D721Med (cell line): Measurements from ENCODE around the gene RPS15.

ENCODE experiments used
- DNase-seq: peaks from one replicate; pipeline ENCODE4 v3.0.0; 2011; ENCODE audit warnings: low spot score; ENCODE audit not compliant: insufficient read length
- FAIRE-seq: peaks from 2 replicates; lab custom pipeline; 2011; peaks lifted over from hg19 to GRCh38; lab: Jason Lieb, UNC
- TF ChIP-seq, protein P1 (sequence below): IDR thresholded peaks from 2 replicates; pipeline ENCODE4 v1.5.1; 2012; ENCODE audit warnings: mild to moderate bottlenecking, control low read depth; ENCODE audit not compliant: insufficient read depth; ENCODE audit errors: missing control alignments

The RPS15 gene

GRCh38 chr19:1453525-1454364 is 15.5 kb downstream of the RPS15 start:
- FAIRE-seq (no peak), DNase-seq (no peak)
- TF ChIP-seq, protein P1, sequence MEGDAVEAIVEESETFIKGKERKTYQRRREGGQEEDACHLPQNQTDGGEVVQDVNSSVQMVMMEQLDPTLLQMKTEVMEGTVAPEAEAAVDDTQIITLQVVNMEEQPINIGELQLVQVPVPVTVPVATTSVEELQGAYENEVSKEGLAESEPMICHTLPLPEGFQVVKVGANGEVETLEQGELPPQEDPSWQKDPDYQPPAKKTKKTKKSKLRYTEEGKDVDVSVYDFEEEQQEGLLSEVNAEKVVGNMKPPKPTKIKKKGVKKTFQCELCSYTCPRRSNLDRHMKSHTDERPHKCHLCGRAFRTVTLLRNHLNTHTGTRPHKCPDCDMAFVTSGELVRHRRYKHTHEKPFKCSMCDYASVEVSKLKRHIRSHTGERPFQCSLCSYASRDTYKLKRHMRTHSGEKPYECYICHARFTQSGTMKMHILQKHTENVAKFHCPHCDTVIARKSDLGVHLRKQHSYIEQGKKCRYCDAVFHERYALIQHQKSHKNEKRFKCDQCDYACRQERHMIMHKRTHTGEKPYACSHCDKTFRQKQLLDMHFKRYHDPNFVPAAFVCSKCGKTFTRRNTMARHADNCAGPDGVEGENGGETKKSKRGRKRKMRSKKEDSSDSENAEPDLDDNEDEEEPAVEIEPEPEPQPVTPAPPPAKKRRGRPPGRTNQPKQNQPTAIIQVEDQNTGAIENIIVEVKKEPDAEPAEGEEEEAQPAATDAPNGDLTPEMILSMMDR = no peak

DNA sequence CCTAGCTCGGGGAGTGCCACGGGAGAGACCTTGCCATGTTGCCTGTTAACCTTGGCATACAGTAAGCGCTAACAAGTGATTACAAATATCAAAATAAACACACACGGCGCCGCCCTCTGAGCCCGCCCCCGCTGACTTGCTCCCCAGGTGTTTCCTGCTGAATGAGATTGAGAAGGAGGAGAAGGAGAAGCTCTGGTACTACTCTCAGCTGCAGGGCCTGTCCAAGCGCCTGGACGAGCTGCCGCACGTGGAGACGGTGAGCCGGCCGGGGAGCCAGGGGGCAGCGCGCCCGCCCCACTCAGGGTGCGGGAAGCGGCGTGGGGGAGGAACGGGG is 16.8 kb downstream of the RPS15 start:
- TF ChIP-seq, protein P1 = no peak
- FAIRE-seq (no peak), DNase-seq (no peak)

DNA sequence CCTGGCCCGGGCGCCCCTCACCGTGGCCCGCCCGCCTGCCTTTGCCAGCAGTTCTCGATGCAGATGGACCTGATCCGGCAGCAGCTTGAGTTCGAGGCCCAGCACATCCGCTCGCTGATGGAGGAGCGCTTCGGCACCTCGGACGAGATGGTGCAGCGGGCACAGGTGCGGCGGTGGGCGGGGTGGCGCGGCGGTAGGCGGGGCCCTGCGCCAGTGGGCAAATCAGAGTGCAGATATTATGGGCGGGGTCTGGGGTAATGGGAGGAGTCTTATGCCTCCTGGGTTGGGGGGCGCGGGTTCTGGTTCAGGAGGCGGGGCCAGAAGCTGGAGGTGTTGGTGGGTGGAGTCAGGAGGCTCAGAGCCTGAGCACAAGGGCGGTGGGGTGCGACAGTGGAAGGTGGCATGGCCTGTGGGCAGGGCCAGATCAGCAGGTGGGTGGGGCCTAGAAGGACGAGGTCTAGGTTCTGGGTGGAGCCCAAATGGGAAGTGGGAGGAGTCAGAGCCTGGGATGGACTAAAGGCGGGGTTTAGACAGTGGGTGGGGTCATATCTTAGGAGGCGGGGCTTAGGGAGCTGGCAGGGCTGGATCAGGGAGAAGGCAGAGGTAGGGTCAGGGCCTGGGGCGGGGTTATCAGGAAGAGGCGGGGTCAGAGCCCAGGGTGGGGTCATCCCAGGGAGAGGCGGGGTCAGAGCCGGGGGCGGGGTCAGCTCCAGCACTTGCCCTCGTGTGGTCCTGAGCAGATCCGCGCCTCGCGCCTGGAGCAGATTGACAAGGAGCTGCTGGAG is 17.3 kb downstream of the RPS15 start:
- peak; percentile 77 for DNase-seq
- FAIRE-seq = no peak
- TF ChIP-seq, protein P1 = no peak

- FAIRE-seq (no peak), DNase-seq (no peak)
- TF ChIP-seq, protein P1 = no peak
Measured at GRCh38 chr19:1456121-1456900, 18.1 kb downstream of the RPS15 start.

DNA sequence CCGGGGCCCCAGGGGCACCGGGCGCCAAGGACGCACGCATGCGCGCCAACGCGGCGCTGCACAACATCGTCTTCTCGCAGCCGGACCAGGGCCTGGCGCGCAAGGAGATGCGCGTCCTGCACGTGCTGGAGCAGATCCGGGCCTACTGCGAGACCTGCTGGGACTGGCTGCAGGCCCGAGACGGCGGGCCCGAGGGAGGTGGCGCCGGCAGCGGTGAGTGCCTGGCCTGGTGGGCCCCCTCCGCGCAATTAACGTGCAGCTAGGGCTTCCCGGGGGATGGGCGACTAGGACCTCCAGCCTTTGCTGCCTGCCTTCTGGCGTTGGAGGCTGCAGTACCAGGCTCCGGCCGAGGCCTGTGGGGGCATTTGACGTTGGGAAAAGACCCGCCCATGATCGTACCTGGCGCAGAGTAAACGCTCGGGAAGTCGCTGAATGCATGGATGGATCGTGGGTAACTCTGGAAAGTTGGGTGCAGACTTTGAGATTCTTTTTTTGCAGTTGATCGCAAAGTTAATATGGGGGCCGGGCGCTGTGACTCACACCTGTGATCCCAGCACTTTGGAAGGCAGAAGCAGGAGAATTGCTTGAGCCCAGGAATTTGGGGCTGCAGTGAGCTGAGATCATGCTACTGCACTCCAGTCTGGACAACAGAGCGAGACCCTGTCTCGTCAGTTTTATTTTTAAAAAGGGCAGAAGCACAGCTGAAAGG is 19.0 kb downstream of the RPS15 start:
- FAIRE-seq = no peak
- no peak for DNase-seq
- TF ChIP-seq, protein P1 = no peak

GRCh38 chr19:1457892-1458291 is 19.7 kb downstream of the RPS15 start:
- TF ChIP-seq, protein P1 = no peak
- FAIRE-seq (no peak), DNase-seq (no peak)
